Lower leg skin (tissue), 3 donors: ENCODE measurements around the gene SLC9A3.

Experiments used
- CTCF ChIP-seq, 3 donors: fragments of 450-650 bp; IDR thresholded peaks; one replicate each; pipeline ENCODE4 v1.5.1; 2016; ENCODE audit warnings: antibody characterized with exemption in 3 of 3, mild to moderate bottlenecking in 3 of 3, moderate library complexity in 2 of 3
- POLR2A ChIP-seq, 2 donors: fragments of 450-650 bp; IDR thresholded peaks; one replicate each; pipeline ENCODE4 v1.6.1; 2016 to 2017; ENCODE audit warnings: antibody characterized with exemption in 2 of 2, mild to moderate bottlenecking in 1 of 2, moderate library complexity in 1 of 2

- TF ChIP-seq CTCF (IDR thresholded peaks at IDR 0.05) (no peak), POLR2A (IDR thresholded peaks at IDR 0.05) (no peak)
Measured at GRCh38 chr5:466661-467310, 57.5 kb downstream of the SLC9A3 start.
